HepG2 (cell line): ENCODE measurements around the gene LIPT2. TPM values are rescaled to one million over a fixed set of nuclear protein-coding genes. Genes with fewer than 3 reads are reported as not detected.
A peak's percentile ranks its signal among the peaks of the same experiment; 100 is the strongest.

Source experiments
- CENPBD1 ChIP-seq: sonication (generic); formaldehyde crosslinking; IDR thresholded peaks from 2 replicates; pipeline ENCODE4 v1.8.0; 2022; ENCODE audit warnings: missing genetic modification reagents, low read depth, mild to moderate bottlenecking, borderline replicate concordance
- CENPT ChIP-seq: sonication (generic); formaldehyde crosslinking; IDR thresholded peaks from 2 replicates; pipeline ENCODE4 v1.8.0; 2022; ENCODE audit warnings: low read depth, mild to moderate bottlenecking, moderate library complexity, missing genetic modification reagents
- CENPX ChIP-seq: sonication (generic); formaldehyde crosslinking; IDR thresholded peaks from 2 replicates; pipeline ENCODE4 v1.9.0; 2021; ENCODE audit warnings: mild to moderate bottlenecking, missing genetic modification reagents, moderate library complexity
- CERS6 ChIP-seq: sonication (generic); formaldehyde crosslinking; IDR thresholded peaks from 2 replicates; pipeline ENCODE4 v1.5.0; 2020; ENCODE audit warnings: missing genetic modification reagents
- HCFC1 ChIP-seq: fragments of 150-350 bp; IDR thresholded peaks from 2 replicates; pipeline ENCODE4 v1.6.1; 2014; ENCODE audit warnings: low read depth, low read length
- HNF4G ChIP-seq, 2 experiments: sonication (generic) in 1 of 2; formaldehyde crosslinking in 1 of 2; IDR thresholded peaks; 2 replicates each; pipeline versions ENCODE4 v1.4.0 to v1.6.1; 2011 to 2020; ENCODE audit warnings: borderline replicate concordance in 2 of 2, low read depth in 2 of 2, mild to moderate bottlenecking in 2 of 2, low read length in 1 of 2, missing genetic modification reagents in 1 of 2, moderate library complexity in 1 of 2
- JUN ChIP-seq: sonication (generic); formaldehyde crosslinking; IDR thresholded peaks from 2 replicates; pipeline ENCODE4 v1.4.0; 2020; ENCODE audit warnings: mild to moderate bottlenecking, missing genetic modification reagents
- LCORL ChIP-seq, 2 experiments: fragments of 450-650 bp in 1 of 2; sonication (generic) in 1 of 2; formaldehyde crosslinking in 1 of 2; IDR thresholded peaks; 2 replicates each; pipeline versions ENCODE4 v1.5.0 to v1.6.1; 2017 to 2020; ENCODE audit warnings: antibody characterized with exemption in 1 of 2, missing genetic modification reagents in 1 of 2
- MLX ChIP-seq: IDR thresholded peaks from 2 replicates; pipeline ENCODE4 v1.6.1; 2016
- NCOA1 ChIP-seq: sonication (generic); formaldehyde crosslinking; IDR thresholded peaks from 2 replicates; pipeline ENCODE4 v1.9.0; 2021; ENCODE audit warnings: missing genetic modification reagents
- NFE2 ChIP-seq: sonication (generic); formaldehyde crosslinking; IDR thresholded peaks from 2 replicates; pipeline ENCODE4 v1.4.0; 2020; ENCODE audit warnings: missing genetic modification reagents
- NFRKB ChIP-seq: fragments of 450-650 bp; IDR thresholded peaks from 2 replicates; pipeline ENCODE4 v1.6.1; 2017
- NR2F2 ChIP-seq: IDR thresholded peaks from 2 replicates; pipeline ENCODE4 v1.6.1; 2012; ENCODE audit warnings: low read depth, inconsistent platforms, borderline replicate concordance
- PAF1 ChIP-seq: IDR thresholded peaks from 2 replicates; pipeline ENCODE4 v1.6.1; 2016; ENCODE audit warnings: missing genetic modification reagents, missing compliant biosample characterization
- RBAK ChIP-seq: sonication (generic); formaldehyde crosslinking; IDR thresholded peaks from 2 replicates; pipeline ENCODE4 v1.5.1; 2020; ENCODE audit warnings: mild to moderate bottlenecking, missing genetic modification reagents
- RFXAP ChIP-seq: sonication (generic); formaldehyde crosslinking; IDR thresholded peaks from 2 replicates; pipeline ENCODE4 v1.4.0; 2020; ENCODE audit warnings: missing genetic modification reagents, borderline replicate concordance
- SALL1 ChIP-seq: sonication (generic); formaldehyde crosslinking; IDR thresholded peaks from 2 replicates; pipeline ENCODE4 v1.8.0; 2022; ENCODE audit warnings: mild to moderate bottlenecking, missing genetic modification reagents
- SIN3B ChIP-seq: fragments of 150-350 bp; IDR thresholded peaks from 2 replicates; pipeline ENCODE4 v1.6.1; 2014; ENCODE audit warnings: low read length
- SMC3 ChIP-seq: IDR thresholded peaks from 2 replicates; pipeline ENCODE4 v1.6.1; 2011; ENCODE audit warnings: low read length, improper control_type of control experiment
- SRSF1 ChIP-seq: fragments of 200-400 bp; formaldehyde crosslinking; optimal IDR thresholded peaks from 2 replicates; pipeline ENCODE3; 2017; ENCODE audit warnings: mild to moderate bottlenecking, low read depth, low read length, moderate library complexity
- SUZ12 ChIP-seq: fragments of 150-350 bp; IDR thresholded peaks from 2 replicates; pipeline ENCODE4 v1.6.1; 2014; ENCODE audit warnings: low read depth, low read length
- TOE1 ChIP-seq: sonication (generic); formaldehyde crosslinking; IDR thresholded peaks from 2 replicates; pipeline ENCODE4 v1.4.0; 2020; ENCODE audit warnings: mild to moderate bottlenecking, missing genetic modification reagents
- ZBTB14 ChIP-seq: sonication (generic); formaldehyde crosslinking; IDR thresholded peaks from 2 replicates; pipeline ENCODE4 v1.4.0; 2020; ENCODE audit warnings: missing genetic modification reagents
- ZC3H13 ChIP-seq: sonication (generic); formaldehyde crosslinking; IDR thresholded peaks from 2 replicates; pipeline ENCODE4 v1.8.1; 2023; ENCODE audit warnings: mild to moderate bottlenecking, missing genetic modification reagents, moderate library complexity
- ZMAT5 ChIP-seq: sonication (generic); formaldehyde crosslinking; IDR thresholded peaks from 2 replicates; pipeline ENCODE4 v1.5.0; 2020; ENCODE audit warnings: mild to moderate bottlenecking, low read depth, missing genetic modification reagents, borderline replicate concordance
- ZNF180 ChIP-seq: sonication (generic); formaldehyde crosslinking; IDR thresholded peaks from 2 replicates; pipeline ENCODE4 v1.4.0; 2020; ENCODE audit warnings: low read depth, missing genetic modification reagents, borderline replicate concordance
- ZNF333 ChIP-seq: sonication (generic); formaldehyde crosslinking; IDR thresholded peaks from 2 replicates; pipeline ENCODE4 v1.4.0; 2020; ENCODE audit warnings: mild to moderate bottlenecking, missing genetic modification reagents, borderline replicate concordance
- ZNF619 ChIP-seq: sonication (generic); formaldehyde crosslinking; IDR thresholded peaks from 2 replicates; pipeline ENCODE4 v1.4.0; 2020; ENCODE audit warnings: mild to moderate bottlenecking, missing genetic modification reagents
- ZNF629 ChIP-seq: sonication (generic); formaldehyde crosslinking; conservative IDR thresholded peaks from 2 replicates; pipeline ENCODE4 v1.5.0; 2020; ENCODE audit warnings: missing genetic modification reagents
- ZNF703 ChIP-seq: sonication (generic); formaldehyde crosslinking; IDR thresholded peaks from 2 replicates; pipeline ENCODE4 v1.5.1; 2020; ENCODE audit warnings: missing genetic modification reagents, mild to moderate bottlenecking, moderate library complexity, borderline replicate concordance
- ZNF724P ChIP-seq: sonication (generic); formaldehyde crosslinking; IDR thresholded peaks from 2 replicates; pipeline ENCODE4 v1.8.0; 2022; ENCODE audit warnings: missing genetic modification reagents, borderline replicate concordance
- polyA plus RNA-seq, 8 experiments: library from polyadenylated mRNA; depleted of rRNA in 3 of 8; stranded (reverse) in 7 of 8; unstranded in 1 of 8; fragments of >200 nt; fragmentation: Illumina TruSeq in 4 of 8; extraction: Trizol in 4 of 8; gene quantifications; 2 replicates each; pipeline versions ENCODE4 v1.2.1 to v1.2.3, GENCODE V29; 2011 to 2016; ENCODE audit warnings: low read depth in 4 of 8, missing spikeins in 1 of 8, mixed read lengths in 1 of 8; ENCODE audit not compliant: insufficient read depth in 1 of 8
- total RNA-seq, 5 experiments: library from RNA; depleted of rRNA; stranded (reverse); fragments of >200 nt; fragmentation: Illumina TruSeq; extraction: Trizol; gene quantifications; 2 replicates each; pipeline ENCODE4 v1.2.3, GENCODE V29; 2016; ENCODE audit warnings: low read depth in 1 of 5

The LIPT2 gene
- total and polyA plus RNA-seq, 2 of the 13 experiments (the other 11 are each of a cell fraction or from before 2014, with no cell fraction given) = 3.0 to 5.6 TPM

- TF ChIP-seq ZNF333 (no peak), NR2F2 (no peak), SMC3 (no peak), PAF1 (CRISPR knock-in tag) (no peak), HNF4G (IDR thresholded peaks at IDR 0.05; ENCODE audit: borderline replicate concordance, low read depth, low read length) (no peak; the same call in 1 of the 2 replicates), HNF4G (CRISPR knock-in tag; IDR thresholded peaks at IDR 0.05; ENCODE audit: borderline replicate concordance, low read depth) (no peak), ZMAT5 (CRISPR knock-in tag) (no peak), SALL1 (peak; percentile 73), JUN (no peak), CERS6 (CRISPR knock-in tag) (no peak), RBAK (no peak), SUZ12 (no peak), ZNF619 (no peak), NFE2 (CRISPR knock-in tag) (no peak), ZNF629 (CRISPR knock-in tag) (no peak), ZBTB14 (CRISPR knock-in tag) (no peak), NFRKB (no peak), CENPBD1 (CRISPR knock-in tag) (no peak), CENPX (CRISPR knock-in tag) (no peak), HCFC1 (no peak), ZNF724P (no peak), RFXAP (CRISPR knock-in tag) (no peak), ZNF703 (CRISPR knock-in tag) (no peak), ZNF180 (CRISPR knock-in tag) (no peak), CENPT (CRISPR knock-in tag) (no peak), ZC3H13 (CRISPR knock-in tag) (no peak), TOE1 (CRISPR knock-in tag) (no peak), LCORL (IDR thresholded peaks at IDR 0.05) (no peak), LCORL (CRISPR knock-in tag; IDR thresholded peaks at IDR 0.05) (peak; percentile 78), NCOA1 (CRISPR knock-in tag) (no peak), MLX (0 out of 2 replicates have a peak, but pooled peaks have one; percentile 20), SRSF1 (no peak), SIN3B (no peak)
These were observed 31.5 kb downstream of the LIPT2 start (continued) for GRCh38 chr11:74462009-74462408.
